Brain pericyte (primary cell): ENCODE data around the gene PSAPL1.

Experiments used
- DNase-seq: peaks from one replicate; pipeline ENCODE4 v3.0.0-alpha.2; 2012; ENCODE audit warnings: low read depth, low spot score

The PSAPL1 gene

DNA sequence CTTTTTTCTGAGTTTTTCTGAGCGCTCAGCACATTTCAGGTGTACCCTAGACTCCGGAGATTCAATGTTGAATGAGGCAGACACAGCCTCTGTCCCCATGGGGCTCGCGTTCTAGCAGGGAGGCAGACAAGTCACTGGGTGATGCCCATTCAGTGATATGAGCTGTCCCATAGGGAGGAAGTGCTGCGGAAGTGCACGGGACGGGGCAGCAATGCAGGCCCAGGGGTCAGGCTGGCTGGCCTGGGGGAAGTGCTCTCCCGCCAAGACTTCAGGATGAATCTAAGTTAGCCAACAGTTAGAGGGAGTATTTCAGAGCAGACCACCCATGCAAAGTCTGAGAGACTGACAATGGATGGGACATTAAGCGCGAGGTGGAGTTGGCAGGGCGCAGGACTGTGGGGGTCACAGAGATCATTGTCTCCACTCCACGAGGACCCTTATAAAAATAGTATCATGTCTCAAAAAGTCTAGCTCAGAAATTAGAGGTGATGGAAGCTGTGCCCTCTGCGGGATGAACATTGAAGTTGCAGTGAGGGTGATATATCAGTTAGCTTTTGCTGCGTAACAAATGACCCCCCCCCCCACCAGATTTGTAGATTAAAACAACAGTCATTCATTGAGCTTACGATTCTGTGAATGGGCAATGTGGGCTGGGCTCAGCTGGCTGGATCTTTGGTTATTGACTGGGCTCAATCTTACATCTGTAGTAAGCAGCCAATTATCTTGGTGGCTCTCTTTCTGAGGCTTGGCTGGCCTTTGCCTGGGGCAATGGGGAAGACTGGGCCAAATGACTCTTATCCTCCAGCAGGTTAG is 16.4 kb downstream of the PSAPL1 start:
- no peak for DNase-seq

DNA sequence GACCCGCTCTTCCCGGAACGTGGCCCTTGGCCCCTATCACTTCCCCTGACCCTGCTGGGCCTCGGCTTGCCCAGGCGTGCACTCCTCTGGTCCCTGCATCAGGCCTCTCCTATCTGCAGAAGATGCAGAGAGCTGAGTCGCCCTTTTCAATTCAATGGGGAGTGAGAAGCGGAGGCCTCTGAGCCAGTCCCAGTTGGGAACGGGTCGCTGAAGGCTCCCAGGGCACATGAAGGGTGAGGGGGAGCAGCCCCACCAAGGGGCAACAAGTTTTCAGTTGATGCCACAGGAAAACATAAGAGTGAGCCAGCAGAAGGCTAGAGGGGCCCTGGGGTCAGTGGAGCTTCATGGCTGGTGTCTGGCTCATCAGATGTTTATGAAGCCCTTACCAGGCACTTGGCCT is 17.1 kb downstream of the PSAPL1 start:
- DNase-seq, result no peak

DNA sequence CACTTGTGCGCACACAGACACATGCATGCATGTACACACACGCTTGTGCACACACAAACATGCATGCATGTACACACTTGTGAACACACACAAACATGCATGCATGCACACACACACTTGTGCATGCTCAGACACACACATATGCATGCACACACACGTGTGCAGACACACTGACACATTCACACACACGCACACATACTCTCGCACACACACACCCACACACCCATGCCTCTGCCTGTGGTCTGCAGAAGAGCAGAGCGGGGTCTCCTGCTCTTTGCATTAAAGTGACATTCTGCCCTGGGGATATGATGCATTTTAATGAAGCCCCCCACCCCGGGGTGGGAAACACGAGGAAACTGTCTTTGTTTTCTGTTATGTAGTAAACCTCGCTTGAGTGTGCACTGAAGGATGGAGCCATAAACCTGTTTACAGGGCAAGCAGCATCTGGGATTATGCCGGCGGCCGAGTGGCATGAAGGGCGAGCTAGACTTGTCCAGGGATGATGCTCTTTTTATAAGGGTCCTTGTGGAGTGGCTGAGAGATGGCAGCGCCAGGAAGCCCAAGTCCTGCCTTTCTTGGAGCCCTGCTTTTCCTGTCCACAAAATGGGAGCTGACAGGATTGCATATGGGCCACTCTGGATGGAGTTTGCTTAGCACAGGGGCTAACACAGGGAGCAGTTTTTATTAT is 17.8 kb downstream of the PSAPL1 start:
- no peak for DNase-seq

DNA sequence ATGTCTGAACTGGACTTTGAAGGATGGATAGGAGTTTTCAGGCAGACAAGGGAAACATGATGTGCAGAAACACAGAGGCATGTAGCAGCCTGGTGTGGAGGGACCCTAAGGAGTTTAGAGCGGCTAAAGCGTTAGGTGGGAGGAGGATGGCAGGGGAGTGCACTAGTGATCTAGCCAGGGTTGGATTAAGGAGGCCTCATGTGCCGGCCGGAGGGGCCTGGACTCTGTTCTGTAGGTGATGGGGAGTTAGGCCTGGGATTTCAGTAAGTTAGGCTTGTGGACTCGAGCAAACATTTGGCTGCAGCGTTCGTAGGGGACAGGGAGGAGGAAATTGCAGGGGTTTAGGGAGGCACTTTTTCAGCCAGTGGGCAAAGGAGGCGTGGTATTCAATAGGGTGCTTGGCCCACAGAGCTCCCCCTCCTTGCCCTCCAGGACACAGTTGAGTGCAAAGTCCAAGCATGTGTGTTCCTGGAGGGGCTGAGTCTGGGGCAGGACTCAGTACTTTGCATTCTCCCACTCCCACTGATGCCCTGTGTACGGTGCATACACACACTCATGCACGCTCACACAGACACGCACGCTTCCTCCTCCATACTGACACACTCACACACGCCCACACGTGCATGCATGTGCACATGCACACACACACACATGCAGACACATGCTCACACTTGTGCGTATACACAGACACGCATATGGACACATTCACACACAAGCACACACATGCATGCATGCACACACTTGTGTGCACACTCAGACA is 18.6 kb downstream of the PSAPL1 start:
- no peak for DNase-seq

DNA sequence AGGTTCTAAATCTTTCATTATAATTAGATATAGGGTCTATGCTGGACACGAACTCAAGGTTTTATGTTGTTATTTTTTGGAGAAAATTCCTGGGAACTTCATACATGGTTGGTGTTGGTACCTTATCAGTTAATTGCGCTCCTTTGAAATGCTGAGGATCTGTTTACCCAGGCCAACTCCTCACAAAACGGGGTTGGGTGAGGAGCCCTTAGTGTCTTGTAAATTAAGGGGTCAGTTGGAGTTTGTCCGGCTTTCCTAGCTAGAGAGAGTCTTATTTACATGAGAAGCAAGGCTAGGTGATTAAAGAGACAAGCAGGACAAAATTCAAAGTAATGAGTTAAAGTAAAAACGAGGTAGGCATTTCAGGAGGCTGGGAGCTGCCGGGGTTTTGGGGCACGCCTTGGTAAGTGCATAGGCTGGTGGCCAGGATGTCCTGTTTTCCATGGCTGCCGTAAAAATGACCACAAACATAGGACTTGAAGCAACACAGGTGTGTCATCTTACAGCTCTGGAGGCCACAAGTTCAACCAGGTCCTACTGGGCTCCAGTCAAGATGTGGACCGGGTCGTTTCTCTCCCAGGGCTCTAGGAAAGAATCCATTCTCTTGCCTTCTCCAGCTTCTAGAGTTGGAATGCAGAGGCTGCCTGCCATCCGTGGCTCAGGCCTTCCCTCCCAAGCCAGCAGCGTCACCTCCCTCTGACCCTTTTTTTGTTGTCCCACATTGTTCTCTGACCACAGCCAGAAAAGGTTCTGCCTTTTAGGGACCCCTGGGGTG is 19.8 kb downstream of the PSAPL1 start:
- no peak for DNase-seq

DNA sequence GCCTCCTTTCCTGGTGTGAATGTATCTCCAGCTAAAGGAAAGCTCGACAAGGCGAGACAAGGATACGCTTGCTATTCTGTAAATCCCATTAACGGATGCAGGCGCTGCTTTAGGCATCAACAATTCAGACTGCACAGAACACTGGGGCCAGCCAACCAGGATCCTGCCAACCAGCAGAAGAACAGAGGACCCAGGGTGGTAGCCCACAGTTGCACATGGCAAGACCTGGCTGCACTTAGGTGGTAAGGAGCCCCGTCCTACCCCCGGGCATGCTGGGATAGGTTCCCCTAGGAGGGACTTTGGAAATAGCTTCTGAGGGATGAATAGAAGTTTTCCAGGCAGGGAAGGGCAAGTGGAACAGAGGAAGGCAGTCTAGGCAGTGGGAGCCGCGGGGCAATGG is 20.7 kb downstream of the PSAPL1 start:
- no peak for DNase-seq

DNA sequence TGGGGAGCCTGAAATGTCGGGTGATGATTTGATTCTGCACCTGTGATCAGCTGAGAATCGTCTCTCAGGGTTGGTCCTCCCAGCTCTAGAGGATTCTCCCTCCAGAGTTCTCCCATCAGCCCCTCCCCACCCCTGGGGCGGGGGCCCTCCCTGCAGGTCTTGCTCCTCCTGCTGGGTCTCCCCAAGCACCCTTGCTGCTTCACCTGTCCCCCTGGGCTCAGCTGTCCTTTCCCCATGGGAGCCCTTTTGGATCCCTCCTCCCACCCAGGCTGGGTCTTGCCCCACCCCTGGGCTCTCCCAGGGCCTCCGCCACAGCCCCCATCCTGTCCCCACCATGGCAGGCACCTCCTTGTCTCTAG is 22.2 kb downstream of the PSAPL1 start:
- no peak for DNase-seq

DNA sequence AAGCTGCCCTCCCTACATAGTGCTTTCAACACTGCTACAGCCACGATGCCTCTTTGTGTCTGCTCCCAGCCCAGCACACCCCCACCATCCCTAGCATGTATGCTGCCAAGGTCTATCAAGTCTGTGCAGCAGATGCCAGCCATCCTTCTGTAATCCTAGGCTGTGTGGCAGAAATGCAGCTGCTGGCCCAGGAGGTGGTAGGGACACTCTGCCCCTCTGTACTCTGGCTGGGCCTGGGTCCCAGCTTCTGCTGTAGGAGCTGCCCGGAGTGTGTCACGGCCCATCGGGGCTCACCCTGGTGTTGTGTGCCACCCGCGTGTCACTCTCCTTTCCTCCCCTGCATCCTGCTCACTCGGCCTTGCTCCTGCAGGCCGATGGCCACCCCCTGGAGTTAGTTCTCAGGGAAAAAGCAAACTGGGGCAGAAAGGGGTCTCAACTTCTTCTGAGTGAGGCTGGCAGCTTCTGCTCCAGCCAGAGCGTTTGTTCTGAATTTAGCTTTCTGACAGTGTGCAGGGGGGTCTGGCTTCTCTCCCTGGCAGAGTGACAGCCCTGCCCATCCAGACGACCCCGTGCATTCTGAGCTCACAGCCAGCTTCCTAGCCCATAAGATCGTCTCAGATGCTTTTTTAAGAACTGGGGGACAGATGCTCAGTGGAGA is 22.7 kb downstream of the PSAPL1 start:
- DNase-seq, result no peak

DNA sequence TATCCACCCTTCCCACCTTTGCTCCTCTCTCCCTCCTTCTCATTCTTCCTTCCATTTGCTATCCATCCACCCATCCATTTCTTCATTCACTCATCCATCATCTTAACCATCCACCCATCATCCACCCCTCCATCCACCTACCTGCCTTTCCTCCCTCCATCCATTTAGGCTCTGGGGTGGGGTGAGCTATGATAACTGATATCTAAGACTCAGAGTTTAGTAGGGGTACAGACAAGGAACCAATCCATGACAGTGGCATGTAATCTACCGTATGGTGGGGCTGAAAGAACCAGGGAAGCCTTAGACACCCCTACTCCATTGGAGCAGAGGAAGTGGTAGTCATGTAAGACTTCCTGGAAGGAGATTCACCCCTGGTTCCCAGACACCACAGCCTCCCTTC is 23.2 kb downstream of the PSAPL1 start:
- DNase-seq, result no peak

DNA sequence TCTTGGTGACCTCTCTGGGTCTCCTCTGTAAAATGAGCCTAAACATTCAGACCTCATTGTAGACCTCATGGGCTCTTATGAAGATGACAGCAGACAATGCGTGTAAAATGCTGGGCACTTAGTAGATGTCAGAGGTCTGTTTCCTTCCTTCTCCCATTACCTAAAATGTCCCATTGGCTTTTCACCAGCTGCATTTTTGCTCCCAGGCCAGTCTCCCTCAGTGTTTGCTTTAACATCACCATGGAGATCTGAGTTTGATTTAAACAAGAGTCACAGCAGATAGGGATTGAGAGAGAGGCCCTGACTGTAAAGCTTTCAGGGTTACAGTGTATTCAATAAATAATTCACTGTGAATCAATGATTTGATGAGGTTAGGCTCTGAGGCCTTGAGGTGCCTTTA is 24.3 kb downstream of the PSAPL1 start:
- no peak for DNase-seq

DNA sequence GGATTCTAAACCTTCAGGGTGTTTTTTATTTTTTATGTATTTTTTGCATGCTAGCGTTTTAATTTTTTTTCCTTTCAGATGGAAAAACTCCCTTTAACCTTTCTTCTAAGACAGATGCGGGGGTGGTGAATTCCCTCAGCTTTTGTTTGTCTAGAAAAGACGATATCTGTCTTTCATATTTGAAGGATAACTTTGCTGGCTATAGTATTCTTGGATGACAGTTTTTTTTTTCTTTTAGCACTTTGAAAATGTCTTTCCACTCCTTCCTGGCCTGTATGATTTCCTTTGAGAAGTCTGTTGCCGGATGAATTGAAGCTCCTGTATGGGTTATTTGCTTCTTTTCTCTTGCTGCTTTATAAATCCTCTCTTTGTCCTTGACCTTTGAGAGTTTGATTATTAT is 26.6 kb downstream of the PSAPL1 start:
- DNase-seq, result no peak

DNA sequence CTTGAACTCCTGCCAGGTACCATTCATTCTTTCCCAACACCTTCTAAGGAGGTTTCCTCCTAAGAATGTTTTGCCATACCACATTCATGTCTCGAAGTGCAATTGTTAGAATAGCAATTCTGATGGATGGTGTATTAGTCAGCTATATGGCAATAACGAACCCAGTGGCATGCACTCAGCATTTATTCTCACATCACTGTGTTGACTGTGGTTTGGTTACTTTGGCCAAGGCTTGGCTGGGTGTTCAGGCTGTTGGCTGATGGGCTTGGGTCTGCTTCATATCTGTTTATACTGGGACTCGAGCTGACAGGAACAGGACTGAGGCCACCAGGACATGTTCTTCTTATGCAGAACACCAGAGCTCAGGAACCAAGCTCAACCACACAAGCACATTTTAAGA is 31.7 kb downstream of the PSAPL1 start:
- DNase-seq, result no peak

DNA sequence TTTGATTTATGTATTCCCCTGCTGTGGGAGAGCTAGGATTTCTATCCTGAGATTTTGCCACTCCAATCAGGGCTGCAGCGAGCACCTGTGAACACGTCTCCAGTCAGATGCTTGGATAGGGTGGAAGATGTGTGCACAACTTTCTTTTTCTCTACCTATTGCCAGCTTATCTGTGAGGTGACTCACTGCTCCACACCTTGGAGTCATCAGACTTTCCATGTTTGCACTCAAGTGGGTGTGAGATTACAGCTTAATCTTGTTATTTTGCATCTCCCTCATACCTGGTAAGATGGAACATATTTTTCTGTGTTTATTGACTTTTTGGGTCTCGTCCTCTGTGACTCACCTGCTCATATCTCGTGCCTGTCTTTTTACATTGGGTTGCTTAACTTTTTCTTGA is 32.2 kb downstream of the PSAPL1 start:
- no peak for DNase-seq

DNA sequence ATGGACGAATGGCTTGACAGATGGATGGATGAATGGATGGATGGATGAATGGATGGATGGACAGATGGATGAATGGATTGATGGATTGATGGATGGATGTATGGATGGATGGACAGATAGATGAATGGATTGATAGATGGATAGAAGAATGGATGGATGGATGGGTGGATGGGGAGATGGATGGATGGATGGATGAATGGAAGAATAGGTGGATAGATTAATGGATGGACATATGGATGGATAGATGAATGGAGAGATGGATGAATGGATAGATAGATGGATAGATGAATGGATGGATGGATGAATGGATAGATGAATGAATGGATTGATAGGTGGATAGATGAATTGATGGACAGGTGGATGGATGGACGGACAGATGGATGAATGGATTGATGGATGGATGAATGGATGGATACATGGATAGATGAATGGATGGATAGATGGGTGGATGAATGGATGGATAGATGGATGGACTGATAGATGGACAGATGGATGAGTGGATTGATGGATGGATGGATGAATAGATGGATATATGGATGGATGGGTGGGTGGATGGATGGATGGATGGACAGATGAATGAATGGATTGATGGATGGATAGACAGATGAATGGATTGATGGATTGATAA is 33.9 kb downstream of the PSAPL1 start:
- DNase-seq, result no peak

DNA sequence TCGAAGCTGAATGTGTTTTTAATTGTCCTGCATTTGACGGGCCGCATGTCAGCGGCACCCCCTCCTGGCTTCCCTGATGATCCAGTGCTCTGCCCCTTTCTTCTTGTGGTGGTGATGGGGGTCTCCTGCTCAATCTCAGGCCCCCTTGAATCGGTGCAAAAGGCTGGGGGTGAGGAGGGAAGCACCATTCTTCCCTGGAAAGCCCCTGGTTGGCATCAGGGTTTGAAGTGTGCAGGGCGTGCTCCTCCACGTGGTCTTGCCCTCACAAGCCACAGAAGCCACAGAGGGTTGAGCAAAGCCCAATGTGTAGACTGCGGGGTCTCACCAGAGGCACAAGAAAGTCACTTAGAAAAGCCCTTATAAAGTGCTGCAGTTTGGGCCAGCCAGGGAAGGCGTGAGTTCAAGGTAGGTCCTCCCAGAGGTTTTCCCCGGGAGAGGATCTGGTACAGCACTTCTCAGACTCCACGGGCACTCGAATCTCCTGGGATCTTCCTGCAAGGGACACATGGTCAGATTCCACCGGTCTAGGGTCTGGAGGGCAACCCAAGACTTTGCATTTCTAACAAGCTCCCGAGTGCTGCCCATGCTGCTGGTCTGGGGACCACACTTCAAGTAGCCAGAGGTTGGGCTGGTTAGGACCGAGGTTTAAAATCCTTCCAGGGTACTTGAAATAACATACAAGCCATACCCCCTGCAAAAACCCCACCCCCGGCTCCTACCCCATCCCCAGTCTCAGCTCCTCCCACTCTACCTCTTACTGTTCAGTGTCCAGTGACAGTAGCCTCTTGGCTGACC is 35.1 kb downstream of the PSAPL1 start:
- DNase-seq, result no peak

DNA sequence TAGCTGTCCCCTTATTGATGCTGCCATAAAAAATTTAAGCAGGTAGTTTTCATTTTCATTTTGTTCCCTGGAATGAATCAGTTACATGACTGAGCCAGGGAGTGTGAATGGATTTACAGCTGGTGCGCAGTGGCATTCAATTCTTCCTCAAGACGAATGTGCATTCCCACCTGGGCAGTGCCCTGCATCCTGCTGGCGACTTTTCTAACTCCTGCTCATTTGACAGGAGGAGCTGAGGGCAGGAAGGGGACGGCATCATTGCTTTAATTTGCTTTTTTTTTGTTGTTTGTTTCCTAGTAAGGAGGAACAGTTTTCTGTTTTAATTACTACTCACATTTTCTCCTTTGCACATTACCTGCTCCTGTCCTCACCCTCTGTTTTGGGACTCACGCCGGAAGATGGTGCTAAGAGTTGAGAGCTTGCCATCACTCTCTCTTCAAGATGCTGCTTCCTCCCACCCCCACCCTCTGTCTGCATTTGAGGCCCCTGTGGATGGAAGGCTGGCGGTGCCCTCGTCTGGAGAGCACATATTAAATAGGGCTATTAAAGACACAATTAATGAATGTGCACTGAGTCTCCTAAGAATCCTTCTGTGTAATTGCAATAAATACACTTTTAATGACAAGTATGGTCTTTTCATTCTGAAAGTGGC is 35.8 kb downstream of the PSAPL1 start:
- DNase-seq, result no peak

DNA sequence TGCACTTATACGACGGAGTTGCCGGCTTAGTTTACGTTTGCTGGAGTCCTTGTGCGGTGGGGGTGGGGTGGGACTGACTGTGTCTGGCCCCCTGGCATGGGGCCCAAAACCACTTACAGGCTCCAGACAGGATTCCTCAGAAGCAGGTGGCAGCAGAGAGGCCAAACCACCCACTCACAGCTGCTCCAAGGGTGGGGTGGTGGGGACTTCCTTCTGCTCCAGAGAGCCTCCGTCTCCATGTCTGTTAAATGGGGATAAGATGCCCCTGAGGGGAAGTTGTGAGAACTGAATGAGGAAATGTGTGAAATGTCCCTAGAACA is 36.7 kb downstream of the PSAPL1 start:
- no peak for DNase-seq

DNA sequence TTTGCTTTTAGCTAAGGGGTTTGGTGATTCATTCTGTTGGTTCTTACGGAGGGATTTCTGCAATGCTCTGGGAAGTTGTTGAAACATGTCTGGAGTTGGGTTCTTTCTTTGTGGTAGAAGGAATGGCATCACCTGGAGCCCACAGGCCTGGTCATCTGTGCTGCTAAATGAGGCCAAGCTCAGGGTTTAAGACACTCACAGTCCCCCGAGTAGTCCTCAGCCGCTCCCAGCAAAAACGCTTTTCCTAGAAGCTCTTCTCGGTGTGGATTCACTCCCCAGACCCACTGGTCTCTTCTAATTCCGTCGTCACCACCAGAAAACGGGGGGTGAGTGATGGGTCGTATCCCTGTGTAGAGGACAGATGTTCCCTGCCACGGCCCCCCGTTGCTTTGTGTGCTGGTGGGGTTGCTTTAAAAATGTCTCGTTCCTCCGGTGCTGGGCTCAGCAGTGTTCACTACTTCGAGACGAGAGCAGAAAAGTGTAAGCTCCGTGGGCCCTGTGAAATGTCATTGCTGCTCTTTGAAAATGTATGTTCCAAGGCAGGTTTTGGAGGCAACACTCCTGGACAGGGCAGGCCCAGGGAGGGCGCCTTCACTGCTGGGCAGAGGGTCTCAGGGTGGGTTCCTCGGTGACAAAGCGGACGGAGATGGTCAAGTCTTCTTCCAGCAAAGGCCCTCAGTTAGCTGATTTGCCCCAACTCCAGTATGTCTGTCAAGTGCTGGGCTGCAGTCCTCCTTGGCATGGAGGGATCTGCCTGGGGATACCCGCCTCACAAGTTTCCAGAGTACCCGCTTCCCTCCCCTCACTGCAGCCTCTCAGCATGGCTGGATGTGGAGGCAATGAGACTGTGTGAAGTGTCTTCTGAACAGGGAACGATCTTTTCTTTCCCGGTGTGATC is 37.3 kb downstream of the PSAPL1 start:
- no peak for DNase-seq
